Muscle of leg (tissue), 11 donors: ENCODE results near the gene C3. TPM values are rescaled to one million over a fixed set of nuclear protein-coding genes. Genes with fewer than 3 reads are reported as not detected.
A peak's percentile ranks its signal among the peaks of the same experiment; 100 is the strongest.
"Not testable (repeated sequence)": the region's sequence is repeated elsewhere in the genome, so short reads cannot be mapped to it uniquely, and the experiment has no call there.

Source experiments
- DNase-seq: peaks from one replicate; pipeline ENCODE4 v3.0.0; 2013
- H3K27ac ChIP-seq: one replicate; pipeline ENCODE4 v1.5.1; 2013; ENCODE audit warnings: mild to moderate bottlenecking, low read length, control low read depth
- H3K27me3 ChIP-seq: one replicate; pipeline ENCODE4 v1.6.1; 2013; ENCODE audit warnings: low read length; ENCODE audit not compliant: control insufficient read depth, insufficient read depth
- H3K36me3 ChIP-seq: one replicate; pipeline ENCODE4 v1.6.1; 2013; ENCODE audit warnings: low read length; ENCODE audit not compliant: control insufficient read depth, insufficient read depth
- H3K4me1 ChIP-seq: one replicate; pipeline ENCODE4 v1.6.1; 2013; ENCODE audit warnings: low read length; ENCODE audit not compliant: control insufficient read depth, insufficient read depth
- H3K4me3 ChIP-seq: one replicate; pipeline ENCODE4 v1.5.1; 2013; ENCODE audit warnings: low read length, control low read depth
- H3K9me3 ChIP-seq: replicated peaks from 2 replicates; pipeline ENCODE4 v1.6.1; 2013; ENCODE audit warnings: low read depth, low read length; ENCODE audit not compliant: control insufficient read depth
- WGBS: methylation state at CpG from one replicate; pipeline ENCODE4 v1.1.5; 2013; ENCODE audit warnings: missing lambda C conversion rate; ENCODE audit not compliant: insufficient coverage; 5-methylcytosine and 5-hydroxymethylcytosine counted together
- polyA plus RNA-seq, 8 donors: library from polyadenylated mRNA; unstranded; fragments of 120-200 nt; gene quantifications; one replicate each; pipeline versions ENCODE4 v1.2.1 to v1.2.3, GENCODE V29; 2013; ENCODE audit warnings: inconsistent platforms in 1 of 8, low replicate concordance in 1 of 8; ENCODE audit not compliant: insufficient read length in 8 of 8, insufficient read depth in 1 of 8
- total RNA-seq: library from RNA; stranded (reverse); fragments of 120-200 nt; gene quantifications from one replicate; pipeline ENCODE4 v1.2.4, GENCODE V29; 2013

C3 gene
- total and polyA plus RNA-seq, 9 donors: 1.2 to 11.1 (median 3.3) TPM

DNA sequence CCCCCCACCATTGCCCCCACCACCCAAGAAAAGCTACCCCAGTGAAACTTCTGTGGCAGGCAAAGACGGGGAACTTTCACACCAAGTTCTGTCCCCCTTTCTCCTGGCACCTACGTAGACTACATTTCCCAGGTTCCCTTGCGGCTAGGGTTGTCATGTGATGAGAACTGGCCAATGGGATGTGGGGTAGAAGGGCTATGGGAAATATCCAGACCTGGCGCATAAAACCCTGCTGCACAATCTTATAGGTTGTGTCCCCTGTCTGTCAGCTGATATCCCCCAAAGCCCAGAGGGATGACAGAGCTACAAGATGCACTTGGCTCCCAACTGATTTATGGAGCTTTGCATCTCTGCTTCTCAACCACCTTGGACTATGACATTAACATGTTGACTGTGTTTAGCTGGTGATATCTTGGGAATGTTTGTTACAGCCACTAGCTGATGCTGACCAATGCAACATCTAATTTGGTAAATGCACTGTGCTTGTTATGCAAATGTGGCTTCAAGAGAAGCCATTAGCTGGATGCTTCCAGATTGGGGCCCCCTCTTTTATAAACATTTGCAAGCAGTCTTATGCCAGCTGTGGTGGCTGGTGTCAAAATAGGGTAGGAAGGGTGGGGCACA lies 40.7 kb upstream of the C3 start:
- H3K9me3 ChIP-seq: no peaks in the 10 kb centered on the region
- peaks cover 1% of the 10 kb centered on the region for H3K4me1 ChIP-seq
- H3K4me3 ChIP-seq: no peak overlapping the region
- H3K27ac ChIP-seq: no peak overlapping the region
- H3K36me3 ChIP-seq: no peaks in the 10 kb centered on the region
- H3K27me3 ChIP-seq: peaks cover 7% of the 10 kb centered on the region
- WGBS: 17% methylated on average over 1 of the region's 4 CpGs
- DNase-seq: no peak

DNA sequence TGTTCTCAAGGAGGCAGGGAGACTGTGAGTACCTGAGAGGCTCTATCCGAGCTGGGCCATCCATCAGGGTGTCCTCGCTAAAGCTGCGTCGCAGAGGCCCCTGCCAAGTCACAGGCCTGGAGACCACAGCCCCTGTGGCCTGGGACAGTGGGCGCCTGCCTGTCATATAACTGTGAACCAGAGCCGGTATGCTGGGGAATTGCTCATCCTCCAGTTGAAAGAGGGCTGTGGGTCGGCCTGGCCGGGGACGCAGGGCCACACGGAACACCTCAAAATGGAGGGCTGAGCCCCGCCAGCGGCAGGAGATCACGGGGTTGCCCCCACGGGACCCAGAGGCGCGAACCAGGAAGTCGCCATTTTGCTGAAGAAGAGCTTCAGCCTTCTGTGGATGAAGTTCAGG lies 40.2 kb upstream of the C3 start:
- WGBS: 95% methylated on average over 14 of the region's 17 CpGs
- no peak for DNase-seq

DNA sequence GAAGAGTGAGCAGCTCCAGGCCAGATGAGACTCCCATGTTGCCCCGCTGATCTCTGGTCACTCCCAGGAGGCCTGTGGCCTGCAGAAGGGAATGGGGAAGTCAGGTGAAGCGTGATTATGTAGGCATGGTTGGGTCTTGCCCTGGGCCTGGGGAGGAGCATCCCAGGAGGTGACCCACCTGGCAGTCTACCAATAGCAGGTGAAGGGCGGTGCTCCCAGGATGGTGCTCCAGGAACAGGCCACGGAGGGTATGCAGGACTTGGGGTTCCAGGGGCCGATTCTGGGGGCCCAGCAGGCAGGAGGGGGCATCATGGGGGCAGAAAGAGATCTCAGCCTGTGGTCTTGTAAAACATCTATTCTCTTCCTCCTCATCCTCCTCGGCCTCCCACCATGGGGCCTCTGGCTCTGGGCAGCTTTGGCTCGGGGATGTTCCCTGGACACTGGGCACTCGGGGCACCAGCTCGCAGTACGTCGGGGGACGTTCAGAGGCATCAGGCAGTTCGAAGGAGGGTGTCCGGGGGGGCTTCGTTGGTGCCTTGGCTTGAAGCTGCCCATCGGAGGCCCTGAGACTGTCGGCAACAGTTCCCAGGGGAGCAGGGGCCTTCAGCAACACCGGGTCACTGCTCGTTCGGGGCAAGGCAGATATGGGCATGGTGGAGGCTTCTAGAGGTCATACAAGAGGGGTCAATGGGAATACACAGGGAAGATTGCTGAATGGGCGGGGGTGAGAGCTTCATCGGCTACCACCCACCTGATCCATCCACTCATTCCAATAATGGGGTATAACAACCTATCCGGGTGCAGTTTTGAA lies 34.4 kb upstream of the C3 start:
- H3K4me1 ChIP-seq: peaks cover 11% of the 10 kb centered on the region
- peaks cover 22% of the 10 kb centered on the region for H3K36me3 ChIP-seq
- H3K4me3 ChIP-seq: no peak overlapping the region
- no peak overlapping the region for H3K27ac ChIP-seq
- DNase-seq: no peak
- H3K27me3 ChIP-seq: no peaks in the 10 kb centered on the region
- no peaks in the 10 kb centered on the region for H3K9me3 ChIP-seq
- 84% methylated on average over 15 of the region's 23 CpGs for WGBS

More for the DNA sequence above, 40.2 kb upstream of the C3 start:
- no peak overlapping the region for H3K27ac ChIP-seq
- H3K9me3 ChIP-seq: no peaks in the 10 kb centered on the region
- no peak overlapping the region for H3K4me3 ChIP-seq
- peaks cover 3% of the 10 kb centered on the region for H3K27me3 ChIP-seq
- H3K4me1 ChIP-seq: no peaks in the 10 kb centered on the region
- H3K36me3 ChIP-seq: no peaks in the 10 kb centered on the region

DNA sequence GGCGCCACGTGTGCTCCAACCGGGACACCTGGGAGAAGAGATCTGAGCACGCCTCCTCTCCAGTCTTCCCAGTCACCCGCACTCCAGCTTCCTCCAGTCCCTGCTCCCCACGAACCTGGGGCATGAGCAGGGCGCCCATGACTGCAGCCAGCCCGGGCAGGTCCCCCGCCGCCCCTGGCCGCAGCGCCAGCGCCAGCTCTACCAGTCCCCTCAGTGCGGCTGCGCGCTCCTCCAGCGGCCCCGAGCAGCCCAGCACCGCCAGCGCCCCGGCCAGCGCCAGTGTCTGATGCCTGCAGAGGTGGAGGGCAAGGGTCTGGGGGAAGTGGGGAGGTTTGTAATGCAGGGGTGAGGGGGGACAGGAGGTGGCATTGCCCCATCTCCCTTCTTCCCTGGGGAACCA lies 33.7 kb upstream of the C3 start:
- Histone ChIP-seq H3K9me3 (no peaks in the 10 kb centered on the region), H3K4me3 (no peak overlapping the region), H3K27me3 (no peaks in the 10 kb centered on the region), H3K36me3 (peaks cover 29% of the 10 kb centered on the region), H3K4me1 (peaks cover 11% of the 10 kb centered on the region), H3K27ac (no peak overlapping the region)
- WGBS: 96% methylated on average over 15 of the region's 22 CpGs
- no peak for DNase-seq

DNA sequence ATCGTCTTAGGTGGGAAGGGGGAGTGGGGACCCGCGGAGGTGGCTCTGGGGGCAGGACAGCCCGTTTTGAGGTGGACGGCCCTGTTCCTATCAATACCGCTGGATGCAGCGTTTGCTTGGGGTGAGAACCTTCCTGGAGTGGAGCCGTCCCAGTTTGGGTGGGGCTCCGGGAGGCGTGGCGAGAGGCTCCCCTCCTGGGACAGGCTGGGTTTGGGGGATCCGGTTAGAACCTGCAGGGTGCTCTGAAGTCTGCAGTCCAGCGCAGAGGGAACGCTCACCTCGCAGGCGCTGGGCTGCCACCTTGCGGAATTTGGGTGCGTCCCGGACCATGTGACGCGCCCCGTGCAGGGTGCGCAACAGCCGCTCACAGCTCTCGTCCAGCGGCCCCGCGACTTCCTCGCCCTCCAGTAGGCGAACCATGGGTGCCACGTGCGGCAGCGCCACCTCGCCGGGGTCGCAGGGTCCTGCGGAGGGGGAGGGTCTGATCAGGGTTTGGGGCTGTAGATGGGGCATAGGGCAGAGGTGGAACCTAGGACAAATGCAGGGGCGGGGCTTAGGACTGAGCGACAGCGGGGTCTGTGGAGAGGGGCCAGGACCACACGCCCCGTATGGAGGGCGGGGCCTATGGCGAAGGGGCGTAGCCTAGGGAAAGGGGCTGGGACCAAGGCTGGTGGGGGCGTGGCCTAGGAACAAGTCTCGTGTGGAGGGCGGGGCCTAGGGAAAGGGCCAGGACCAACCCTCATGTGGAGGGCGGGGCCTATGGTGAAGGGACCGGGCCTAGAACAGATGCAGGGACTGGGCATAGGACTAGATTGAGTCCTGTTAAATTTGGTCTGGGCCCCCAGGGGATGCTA lies 33.0 kb upstream of the C3 start:
- H3K4me3 ChIP-seq: peak overlapping the region; percentile 29
- H3K27ac ChIP-seq: no peak overlapping the region
- H3K27me3 ChIP-seq: no peaks in the 10 kb centered on the region
- peaks cover 11% of the 10 kb centered on the region for H3K4me1 ChIP-seq
- peak; percentile 68 for DNase-seq
- no peaks in the 10 kb centered on the region for H3K9me3 ChIP-seq
- peaks cover 35% of the 10 kb centered on the region for H3K36me3 ChIP-seq
- 3% methylated on average over 50 of the region's 50 CpGs for WGBS

DNA sequence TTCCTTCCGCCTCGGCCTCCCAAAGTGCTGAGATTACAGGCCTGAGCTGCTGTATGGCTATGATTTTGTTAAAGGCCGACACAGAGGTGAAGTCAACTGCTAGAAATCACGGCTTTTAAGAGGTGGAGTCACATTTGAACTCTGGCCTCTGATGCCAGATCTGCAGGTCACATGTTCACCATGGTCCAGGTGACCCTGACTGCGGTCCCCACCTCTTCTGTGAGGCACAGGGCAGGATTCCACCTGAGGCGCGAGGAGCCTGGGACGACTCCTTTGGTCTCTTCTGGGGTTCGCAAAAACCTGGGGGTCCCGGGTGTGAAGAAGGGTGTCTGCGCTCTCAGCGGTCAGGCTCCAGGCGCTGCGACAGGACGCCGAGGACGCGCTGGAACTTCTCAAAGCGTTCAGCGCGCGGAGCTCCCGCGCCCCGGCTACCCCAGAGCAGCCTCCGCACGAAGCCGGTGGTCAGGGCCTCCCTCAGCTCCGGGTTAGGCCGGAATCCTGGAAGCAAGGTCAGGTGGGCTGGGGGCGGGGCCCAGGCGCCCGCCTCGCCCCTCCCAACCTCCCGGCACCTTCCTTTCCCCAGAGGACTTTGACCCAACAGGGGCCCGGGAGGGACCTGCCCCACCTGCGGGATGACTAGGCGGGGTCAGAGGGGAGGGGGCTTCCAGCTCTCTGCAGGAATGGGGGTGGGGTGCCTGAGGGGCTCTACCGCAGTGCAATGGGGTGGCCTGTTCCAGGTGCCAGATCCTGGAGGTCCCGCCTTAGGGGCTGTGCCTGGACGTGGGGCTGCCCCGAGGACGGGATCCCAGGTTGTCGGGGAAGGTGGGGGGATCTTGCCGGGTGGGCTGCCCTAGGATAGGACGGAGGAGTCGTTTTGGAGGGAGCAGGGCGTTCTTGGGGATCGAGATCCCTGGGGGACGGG lies 32.1 kb upstream of the C3 start:
- Histone ChIP-seq H3K9me3 (no peaks in the 10 kb centered on the region), H3K27me3 (no peaks in the 10 kb centered on the region), H3K36me3 (peaks cover 42% of the 10 kb centered on the region), H3K4me1 (peaks cover 11% of the 10 kb centered on the region), H3K27ac (no peak overlapping the region), H3K4me3 (no peak overlapping the region)
- DNase-seq: no peak
- WGBS: 41% methylated on average over 41 of the region's 50 CpGs

DNA sequence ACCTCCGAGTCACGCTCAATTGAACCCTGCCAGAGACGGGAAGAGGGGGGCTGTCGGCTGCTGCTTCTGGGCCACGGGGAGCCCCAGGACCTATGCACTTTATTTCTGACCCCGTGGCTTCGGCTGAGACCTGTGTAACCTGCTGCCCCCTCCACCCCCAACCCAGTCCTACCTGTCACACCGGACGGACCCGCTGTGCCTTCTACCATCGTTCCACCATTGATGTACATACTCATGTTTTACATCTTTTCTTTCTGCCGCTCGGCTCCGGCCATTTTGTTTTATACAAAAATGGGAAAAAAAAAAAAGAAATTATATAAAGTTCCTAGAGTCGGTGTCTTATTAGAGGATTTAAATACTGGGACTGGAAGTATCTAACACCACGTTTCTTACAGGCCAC lies 30.7 kb upstream of the C3 start:
- DNase-seq: no peak
- WGBS: 92% methylated on average over 8 of the region's 16 CpGs

DNA sequence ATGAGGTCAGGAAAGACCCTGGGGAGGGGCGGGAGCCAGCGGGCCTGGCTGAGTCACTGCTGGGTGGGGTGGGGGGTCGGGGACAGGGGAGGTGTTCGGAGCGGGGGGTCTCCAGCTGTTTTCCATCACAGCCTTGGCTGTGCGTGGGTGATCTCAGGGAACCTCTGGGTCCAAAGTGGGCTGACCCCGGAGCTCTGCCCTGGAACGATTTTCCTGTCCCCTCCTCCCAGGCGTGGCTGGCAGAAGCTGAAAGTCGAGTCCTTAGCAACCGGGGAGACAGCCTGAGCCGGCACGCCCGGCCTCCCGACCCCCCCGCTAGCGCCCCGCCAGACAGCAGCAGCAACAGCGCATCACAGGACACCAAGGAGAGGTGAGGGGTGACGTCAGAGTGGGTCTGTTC lies 29.6 kb upstream of the C3 start:
- H3K4me1 ChIP-seq: peaks cover 18% of the 10 kb centered on the region
- peaks cover 5% of the 10 kb centered on the region for H3K9me3 ChIP-seq
- no peaks in the 10 kb centered on the region for H3K27me3 ChIP-seq
- peak overlapping the region; percentile 47 for H3K27ac ChIP-seq
- peak; percentile 85 for DNase-seq
- 44% methylated on average over 12 of the region's 20 CpGs for WGBS
- H3K4me3 ChIP-seq: no peak overlapping the region
- H3K36me3 ChIP-seq: peaks cover 62% of the 10 kb centered on the region

More for the DNA sequence above, 30.7 kb upstream of the C3 start:
- H3K27me3 ChIP-seq: no peaks in the 10 kb centered on the region
- H3K4me3 ChIP-seq: no peak overlapping the region
- H3K9me3 ChIP-seq: peaks cover 5% of the 10 kb centered on the region
- H3K27ac ChIP-seq: no peak overlapping the region
- H3K36me3 ChIP-seq: peaks cover 55% of the 10 kb centered on the region
- peaks cover 11% of the 10 kb centered on the region for H3K4me1 ChIP-seq

DNA sequence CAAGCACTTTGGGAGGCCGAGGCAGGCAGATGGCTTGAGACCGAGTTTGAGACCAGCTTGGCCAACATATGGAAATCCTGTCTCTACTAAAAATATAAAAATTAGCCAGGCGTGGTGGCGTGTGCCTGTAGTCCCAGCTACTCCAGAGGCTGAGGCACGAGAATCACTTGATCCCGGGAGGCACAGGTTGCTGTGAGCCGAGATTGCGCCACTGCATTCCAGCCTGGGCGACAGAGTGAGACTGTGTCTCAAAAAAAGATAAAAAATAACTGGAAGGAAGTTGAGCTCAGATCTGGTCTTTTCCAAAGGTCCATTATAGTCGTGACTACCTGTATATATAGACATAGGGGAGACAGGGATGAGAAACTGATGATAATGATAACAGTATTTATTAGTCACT lies 28.1 kb upstream of the C3 start:
- H3K4me3 ChIP-seq, H3K9me3 ChIP-seq, H3K27me3 ChIP-seq, H3K27ac ChIP-seq, DNase-seq: not testable (repeated sequence)
- H3K4me1 ChIP-seq: peaks cover 27% of the 10 kb centered on the region
- H3K36me3 ChIP-seq: peaks cover 75% of the 10 kb centered on the region
- WGBS: 90% methylated on average over 4 of the region's 10 CpGs
